HG03060 (cell line): Measurements from ENCODE around the gene P2RX7.
"Not testable (repeated sequence)": the region's sequence is repeated elsewhere in the genome, so short reads cannot be mapped to it uniquely, and the experiment has no call there.

Experiments
- ATAC-seq: cut with Tn5 transposase; IDR thresholded peaks from one replicate; pipeline ENCODE4 v1.9.1; 2021; ENCODE audit warnings: low read depth, moderate number of reproducible peaks; ENCODE audit not compliant: unreplicated experiment

The P2RX7 gene

GRCh38 chr12:121226399-121226798 is 93.7 kb downstream of the P2RX7 start:
- no peak for ATAC-seq

GRCh38 chr12:121226871-121227270 is 94.2 kb downstream of the P2RX7 start:
- not testable (repeated sequence) for ATAC-seq

DNA sequence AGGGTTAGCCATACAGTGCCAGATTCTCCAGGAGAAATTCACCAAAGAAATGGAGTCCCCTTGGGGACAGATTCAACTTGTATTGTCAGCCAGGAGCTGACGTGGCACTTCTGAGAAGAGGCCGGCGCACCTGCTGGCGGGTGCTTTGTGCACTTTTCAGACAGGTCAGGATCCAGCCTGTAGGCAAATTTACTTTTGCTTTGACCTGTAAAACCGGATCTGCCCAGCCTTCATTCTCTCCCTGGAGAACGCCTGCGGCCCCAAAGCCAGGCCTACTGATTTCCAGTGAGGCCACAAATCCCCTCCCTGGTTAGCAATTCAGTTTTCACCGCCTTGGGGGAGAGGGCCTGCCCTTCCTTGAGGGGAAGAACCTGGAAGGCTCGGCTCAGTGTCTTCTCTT is 94.6 kb downstream of the P2RX7 start:
- no peak for ATAC-seq

DNA sequence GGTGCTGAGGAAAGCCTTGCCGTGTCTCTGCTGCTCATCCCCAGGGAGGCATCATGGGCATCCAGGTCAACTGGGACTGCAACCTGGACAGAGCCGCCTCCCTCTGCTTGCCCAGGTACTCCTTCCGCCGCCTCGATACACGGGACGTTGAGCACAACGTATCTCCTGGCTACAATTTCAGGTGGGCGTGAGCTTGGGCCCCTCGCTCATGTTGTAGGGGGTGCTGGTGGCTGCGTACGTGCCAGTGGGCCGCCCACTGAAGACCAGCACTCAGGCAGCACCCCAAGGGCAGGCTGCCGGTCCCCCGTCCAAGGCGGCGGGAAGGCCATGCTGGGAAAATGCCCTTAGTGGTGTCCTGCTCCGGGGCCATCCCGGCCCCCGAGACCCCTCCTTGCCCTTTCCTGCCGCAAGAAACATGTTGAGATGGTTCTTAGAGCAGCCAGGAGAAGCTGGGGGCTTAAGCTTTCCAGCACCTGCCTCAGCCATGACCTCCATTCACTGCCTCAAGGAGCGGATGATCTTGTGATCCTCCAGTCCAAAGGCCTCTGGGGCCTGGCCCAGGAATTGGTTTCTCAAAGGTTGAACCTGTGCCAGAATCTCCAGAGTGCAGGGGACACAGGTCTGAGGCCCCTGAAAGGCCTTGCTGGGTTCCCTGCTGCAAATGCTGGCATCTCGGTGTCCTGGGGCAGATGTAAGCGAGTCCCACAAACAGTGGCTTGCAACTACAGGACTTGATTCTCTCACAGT is 96.4 kb downstream of the P2RX7 start:
- ATAC-seq = no peak

DNA sequence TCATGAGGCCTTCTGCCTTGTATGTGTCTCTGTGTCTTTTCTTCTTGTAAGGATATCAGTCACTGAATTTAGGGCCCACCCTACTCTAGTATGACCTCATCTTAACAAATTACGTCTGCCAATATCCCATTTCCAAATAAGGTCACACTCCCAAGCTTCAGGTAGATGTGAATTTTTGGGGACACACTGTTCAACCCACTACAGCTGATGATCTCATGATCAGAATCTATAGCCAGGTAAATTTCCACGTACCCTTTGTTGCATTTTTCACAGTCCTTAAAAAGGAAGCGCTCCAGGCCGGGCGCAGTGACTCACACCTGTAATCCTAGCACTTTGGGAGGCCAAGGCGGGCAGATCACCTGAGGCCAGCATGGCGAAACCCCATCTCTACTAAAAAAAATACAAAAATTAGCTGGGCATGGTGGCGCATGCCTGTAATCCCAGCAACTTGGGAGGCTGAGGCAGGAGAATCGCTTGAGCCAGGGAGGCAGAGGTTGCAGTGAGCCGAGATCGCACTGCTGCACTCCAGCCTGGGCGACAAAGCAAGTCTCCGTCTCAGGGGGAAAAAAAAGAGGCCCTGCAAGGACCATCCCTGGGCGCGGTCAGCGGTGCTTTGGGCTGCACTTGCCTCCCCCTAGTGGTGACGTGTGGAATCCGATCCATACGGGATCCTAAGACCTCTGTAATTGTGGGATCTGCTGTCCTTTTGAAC is 97.3 kb downstream of the P2RX7 start:
- not testable (repeated sequence) for ATAC-seq

DNA sequence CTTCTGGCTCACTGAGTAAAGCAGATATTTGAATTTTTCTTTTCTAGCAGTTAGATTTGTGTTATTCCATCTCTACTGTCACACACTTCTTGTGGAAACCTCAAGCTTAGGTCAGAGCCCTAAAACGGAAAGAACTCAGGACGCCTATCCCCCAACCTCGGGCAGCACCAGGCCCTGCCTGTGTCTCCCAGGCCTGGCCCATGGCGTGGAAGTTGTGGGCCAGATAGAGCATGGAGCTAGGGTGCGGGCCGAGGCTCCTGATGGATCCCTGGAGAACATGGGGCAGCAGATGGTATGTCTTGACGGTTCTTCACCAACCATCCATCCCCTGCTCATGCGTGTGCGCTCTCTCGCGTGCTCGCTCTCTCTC is 97.8 kb downstream of the P2RX7 start:
- no peak for ATAC-seq

- no peak for ATAC-seq
These were observed 99.5 kb downstream of the P2RX7 start for GRCh38 chr12:121232163-121232562.

DNA sequence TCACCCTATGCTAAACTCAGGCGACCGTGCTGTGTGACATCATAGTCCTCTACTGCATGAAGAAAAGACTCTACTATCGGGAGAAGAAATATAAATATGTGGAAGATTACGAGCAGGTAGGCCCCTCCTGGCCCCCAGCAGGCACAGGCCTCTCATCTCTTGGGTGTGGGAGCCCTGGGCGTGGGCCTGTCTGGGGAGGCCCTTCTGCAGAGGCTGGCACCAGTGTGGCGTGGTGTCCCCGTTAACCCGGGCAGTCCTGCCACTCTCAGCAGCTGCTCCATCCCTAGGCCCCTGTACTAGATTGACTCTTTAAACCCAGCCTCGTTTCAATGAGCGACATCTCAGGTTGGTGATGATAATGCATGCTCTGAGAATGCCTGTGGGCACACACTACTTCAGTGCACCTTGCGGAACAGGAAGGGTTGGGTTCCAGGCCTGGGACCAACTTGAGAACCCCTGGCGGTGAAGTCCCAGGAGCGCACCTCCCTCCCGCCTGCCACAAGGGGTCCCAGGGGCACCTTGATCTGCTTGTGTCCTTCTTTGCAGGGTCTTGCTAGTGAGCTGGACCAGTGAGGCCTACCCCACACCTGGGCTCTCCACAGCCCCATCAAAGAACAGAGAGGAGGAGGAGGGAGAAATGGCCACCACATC is 100.4 kb downstream of the P2RX7 start:
- ATAC-seq = no peak

DNA sequence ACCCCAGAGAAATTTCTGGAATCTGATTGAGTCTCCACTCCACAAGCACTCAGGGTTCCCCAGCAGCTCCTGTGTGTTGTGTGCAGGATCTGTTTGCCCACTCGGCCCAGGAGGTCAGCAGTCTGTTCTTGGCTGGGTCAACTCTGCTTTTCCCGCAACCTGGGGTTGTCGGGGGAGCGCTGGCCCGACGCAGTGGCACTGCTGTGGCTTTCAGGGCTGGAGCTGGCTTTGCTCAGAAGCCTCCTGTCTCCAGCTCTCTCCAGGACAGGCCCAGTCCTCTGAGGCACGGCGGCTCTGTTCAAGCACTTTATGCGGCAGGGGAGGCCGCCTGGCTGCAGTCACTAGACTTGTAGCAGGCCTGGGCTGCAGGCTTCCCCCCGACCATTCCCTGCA is 100.9 kb downstream of the P2RX7 start:
- ATAC-seq = no peak

GRCh38 chr12:121236776-121237175 is 104.1 kb downstream of the P2RX7 start:
- ATAC-seq = no peak

DNA sequence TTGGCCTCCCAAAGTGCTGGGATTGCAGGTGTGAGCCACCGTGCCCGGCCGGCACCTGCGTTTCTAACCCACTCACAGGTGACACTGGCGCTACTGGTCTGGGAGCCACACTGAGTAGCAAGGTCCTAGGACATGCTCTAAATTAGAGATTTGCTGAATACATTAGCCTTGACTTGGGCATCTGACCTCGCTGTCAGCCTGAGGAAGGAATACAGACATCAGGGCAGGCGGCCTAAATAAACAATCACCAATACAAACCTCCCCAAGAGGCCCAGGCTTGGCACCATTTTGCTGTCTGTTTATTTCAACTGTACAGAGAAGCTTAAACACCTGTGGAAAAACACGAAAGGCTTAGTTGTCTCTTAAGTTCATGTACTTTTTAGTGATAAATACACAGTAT is 104.7 kb downstream of the P2RX7 start:
- no peak for ATAC-seq
